ENCODE results near the gene PNPLA2.

Gene PNPLA2

DNA sequence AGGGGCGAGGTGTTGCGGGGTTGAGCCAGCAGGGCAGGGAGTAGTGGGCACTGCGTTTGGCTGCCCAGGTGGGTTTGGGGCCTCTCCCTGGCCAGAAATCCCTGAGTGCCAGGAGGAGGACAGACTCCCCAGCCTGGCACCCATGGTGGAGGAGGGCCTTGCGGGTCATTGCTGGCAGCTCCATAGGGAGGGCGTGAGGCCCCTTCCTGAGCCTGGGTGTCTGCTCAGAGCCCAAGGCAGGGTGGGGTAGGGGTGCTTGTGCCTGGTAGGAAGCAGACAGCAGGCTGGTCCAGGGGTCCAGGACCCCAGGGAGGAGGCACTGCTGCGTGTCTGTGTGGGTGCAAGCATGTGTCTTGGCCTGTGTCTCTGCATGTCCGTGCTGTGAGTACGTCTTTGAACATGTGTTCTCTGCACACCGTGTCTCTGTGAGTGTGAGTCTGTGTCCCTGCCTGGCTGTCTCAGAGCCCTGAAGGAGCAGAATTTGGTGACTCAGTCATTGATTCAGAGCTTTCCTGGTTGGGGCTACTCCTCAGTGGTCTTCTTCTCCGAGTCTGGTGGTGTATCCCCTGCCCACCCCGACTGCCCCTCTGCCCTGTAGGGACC is 27.9 kb downstream of the PNPLA2 start:
- no peak for DNase-seq

DNA sequence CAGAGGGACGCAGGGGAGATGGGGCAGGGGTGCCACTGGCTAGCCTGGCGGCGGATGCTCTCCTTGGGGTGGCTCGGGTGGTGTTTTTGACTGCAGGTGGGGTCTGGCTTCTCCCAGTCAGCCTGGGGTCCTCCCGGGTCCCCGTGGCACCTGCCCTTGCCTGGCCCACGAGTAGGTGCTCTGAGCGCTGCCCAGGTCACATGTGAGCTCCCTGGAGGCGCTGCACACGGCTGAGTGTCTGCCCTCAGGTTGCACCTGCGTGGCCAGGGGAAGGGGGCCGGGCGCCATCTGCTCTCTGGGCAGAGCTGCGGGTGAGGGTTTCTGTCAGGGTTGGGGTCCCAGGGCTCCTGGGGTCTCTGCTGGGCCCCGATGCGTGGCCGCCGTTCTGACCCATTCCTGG is 29.2 kb downstream of the PNPLA2 start:
- DNase-seq: no peak

DNA sequence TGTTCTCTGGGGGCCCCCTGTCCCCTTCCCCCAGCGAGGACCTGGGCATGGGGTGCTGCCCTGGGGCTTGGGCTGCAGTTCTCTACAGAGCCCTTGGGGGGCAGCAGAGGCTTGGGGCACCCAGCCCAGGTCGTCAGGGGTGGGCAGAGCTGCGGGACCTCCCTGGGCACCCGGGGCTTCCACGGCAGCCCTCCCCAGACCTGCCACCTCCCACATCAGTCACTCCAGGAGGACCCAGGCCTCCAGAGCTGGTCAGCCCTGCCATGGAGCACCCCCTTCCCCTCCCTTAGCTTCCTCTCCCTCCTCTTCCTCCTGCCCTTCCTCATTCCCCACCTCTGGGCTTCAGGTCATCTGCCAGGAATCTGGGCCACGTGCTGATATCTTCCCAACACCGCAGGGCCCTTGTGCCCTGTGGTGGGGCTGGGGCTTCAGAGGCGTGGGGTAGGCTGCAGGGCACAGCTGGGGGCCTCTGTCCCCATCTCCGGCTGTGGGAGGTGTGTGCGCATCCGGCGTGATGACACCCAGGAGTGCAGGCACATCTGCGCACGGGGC is 29.7 kb downstream of the PNPLA2 start:
- peak; percentile 12 for DNase-seq

DNA sequence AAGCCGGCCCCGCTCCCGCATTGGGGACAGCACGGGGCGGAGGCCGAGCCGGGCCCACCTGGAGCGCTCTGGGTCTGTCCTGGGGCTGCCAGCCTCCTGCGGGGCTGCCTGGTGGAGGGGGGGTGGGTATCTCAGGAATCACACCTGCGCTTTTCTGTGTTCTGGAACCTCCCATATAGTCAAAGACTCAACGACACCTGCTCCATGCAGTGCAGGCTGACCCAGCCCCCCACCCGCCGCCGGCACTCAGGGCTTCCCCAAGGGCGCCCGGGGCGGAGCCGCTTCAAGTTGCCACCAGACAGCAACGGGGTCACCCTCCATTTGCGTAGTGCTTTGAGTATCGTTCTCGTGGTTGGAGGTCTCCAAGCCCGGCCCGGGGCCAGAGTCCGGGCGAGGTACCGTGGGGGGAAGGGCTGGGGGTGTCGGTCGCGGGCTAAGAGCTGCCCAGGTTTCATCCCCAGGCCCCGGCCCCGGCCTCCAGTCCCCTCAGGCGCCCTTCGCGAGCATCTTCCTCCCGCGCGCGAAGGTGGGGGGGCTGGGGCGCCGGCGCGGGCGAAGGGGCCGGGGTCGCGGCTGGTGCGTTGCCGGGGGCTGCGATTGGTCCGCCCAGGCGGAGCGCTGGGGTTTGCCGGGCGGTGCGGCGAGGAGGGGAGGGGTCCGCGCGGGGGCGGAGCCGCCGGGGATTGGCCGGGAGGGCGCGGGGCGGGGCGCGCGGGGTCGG is 30.6 kb downstream of the PNPLA2 start:
- DNase-seq: peak; percentile 38

DNA sequence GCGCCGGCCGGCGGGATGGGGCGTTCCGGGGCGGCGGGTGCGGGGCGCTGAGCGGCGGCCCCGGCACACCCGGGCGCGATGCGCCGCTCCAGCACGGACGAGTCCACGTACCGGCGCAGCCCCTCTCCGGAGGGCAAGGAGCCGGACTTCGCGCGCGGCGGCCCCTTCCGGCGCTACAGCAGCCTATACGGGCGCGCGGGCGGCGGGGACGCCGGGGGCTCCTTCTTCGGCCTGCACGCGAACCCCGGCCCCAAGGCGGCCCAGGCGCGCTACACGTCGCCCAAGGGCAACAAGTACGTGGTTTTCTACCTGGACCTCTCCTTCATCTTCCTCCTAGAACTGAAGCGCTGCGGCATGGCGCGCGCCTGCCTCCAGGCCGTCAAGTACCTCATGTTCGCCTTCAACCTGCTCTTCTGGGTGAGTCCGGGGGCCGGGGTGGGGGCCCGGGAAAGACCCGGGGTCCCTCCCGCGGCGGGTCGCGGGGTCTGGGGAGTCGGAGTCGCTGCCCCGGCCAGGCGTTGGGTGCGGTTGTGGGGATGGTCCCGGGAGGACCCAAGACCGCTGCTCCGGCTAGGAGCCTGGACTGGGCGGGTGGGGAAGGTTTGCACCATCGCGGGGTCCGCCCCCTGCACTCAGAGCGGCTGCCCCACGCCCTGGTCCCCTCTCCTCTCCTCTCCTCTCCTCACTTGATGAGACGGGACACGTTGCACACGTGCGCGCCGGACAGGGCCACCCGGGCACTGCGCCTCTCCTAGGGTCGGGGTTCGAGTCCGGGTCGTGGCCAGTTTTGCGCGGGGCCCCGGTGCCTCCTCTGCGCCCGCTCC is 31.4 kb downstream of the PNPLA2 start:
- DNase-seq: peak; percentile 45

DNA sequence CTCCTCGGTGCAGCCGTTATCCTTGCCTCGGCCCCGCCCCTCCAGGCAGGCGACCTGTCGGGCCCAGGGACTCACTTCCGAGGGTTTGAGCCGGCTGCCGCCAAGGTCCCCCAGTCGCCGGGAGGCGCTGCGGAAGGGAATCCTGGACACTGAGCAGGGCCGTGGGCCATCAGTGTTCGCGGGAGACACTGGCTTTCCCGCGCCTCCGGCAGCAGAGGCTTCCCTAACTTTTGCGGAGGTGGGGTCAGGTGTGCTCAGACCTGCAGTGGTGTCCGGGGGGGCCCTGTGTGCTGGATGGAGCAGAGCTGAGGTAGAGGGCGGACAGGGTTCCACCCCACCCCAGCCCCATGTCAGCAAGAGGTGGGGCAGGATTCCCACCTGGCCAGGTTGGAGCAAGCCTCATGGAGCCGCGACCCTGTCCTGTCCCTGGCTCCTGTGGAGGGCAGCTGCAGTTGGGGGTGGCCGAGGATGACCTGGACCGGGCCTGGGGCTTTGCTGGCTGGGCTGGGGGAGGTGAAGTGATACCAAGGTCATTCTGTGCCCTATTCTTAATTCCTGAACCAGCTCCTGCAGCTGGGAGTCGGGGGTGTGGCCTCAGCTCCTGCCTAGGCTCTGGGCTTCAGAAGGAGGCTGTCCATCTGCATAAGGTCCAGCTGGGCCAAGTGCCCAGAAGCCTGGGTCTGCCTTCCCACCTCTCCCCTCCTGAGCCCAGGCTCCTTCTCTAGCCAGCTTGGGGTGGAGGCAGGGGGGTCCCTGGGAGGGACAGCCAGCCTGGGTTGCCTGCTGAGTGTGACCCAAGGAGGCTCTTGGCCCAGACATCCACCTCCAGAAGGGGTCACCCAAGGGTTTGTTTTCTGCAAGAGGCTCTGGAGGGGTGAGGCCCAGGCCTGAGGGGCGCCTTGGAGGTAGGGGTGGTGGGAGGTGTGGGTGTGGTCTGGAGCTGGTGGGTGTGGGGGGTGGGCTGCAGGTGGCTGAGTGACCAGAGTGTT is 32.4 kb downstream of the PNPLA2 start:
- DNase-seq: no peak

DNA sequence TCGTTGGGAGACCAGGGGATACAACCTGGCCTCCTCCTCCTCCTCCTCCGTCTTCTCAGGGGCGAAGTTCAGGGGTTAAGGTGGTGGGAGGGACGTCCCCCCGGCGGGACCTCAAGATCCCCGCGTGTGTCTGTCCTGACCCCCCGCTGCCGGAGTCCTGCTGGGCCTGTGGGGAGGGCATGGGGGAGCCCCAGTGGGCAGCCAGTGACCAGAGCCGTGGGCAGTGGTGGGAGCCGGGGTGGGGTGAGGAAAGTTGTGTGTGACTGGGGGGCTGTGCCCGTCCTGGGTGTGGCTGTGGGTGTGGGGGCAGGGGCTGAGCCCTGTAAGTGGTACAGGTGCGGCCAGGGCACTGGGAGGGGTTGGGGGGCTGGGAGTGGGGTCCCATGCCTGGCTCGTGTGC is 34.0 kb downstream of the PNPLA2 start:
- no peak for DNase-seq

DNA sequence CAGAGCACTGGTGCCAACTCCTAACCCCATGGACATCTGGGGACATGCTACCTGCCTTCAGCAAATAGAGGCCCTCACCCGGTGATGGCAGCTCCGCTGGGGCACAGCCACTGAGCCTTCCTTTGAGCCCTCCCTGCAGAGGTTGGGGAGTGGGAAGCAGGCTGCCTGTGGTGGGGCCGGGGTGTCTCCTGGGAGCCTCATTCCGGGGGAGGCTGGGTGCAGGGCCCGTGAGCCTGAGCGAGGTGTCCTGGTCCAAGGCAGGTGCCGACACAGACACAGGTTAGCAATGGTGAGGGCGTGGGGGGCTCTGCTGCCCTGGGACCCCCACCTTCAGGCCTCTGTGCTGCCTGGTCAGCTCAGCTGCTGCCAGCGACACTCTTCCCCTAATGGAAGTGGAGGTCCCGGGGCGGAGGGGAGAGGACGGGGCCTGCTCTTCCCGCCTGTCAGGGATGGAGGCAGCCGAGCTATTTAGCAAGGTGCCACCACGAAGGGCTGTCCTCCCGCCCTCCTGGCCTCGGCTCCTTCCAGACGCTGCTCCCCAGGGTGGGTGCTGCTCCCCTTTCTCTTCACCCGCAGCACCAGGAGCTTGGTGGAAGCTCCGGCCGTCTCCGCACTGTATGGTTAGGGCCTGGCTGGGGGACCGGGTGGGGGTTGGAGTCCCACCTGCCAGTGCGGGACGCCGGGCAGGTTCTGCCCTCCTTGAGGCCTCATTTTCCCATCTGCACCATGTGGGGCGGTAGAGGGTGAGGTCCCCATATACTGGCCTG is 35.2 kb downstream of the PNPLA2 start:
- DNase-seq: no peak

DNA sequence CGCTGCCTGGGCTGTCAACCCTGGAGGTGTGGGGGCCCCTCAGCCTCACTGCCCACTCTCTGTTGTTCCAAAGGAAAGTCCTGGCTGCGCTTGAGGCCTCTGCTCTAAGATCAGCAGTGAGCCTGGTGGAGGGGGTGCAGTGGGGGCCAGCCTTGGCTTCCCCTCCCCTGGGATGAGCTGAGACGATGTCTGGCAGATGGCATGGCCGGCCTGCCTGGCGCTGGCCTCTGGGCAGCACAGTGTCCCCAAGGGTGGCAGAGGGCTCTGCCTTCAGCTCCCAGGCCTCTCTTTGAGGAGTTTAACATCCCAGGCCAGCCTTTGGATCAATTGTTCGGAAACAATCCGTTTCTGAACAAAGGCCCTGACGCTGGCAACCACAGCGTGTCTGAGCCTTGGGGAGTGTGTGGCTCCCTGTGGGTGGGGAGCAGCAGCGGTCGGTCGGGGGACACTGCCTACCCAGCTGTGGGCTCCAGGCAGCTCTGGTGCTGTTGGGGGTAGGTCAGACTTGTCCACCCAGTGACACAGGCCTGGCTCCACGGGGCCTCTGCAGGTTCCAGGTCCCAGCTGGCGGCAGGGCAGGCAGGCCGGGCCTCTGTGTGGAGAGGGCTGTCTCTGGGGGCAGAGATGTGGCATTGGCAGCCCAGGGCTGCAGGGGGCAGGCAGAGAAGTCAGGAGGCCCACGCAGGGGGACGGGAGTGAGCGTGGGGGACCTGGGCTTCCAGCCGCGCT is 36.1 kb downstream of the PNPLA2 start:
- DNase-seq: no peak

DNA sequence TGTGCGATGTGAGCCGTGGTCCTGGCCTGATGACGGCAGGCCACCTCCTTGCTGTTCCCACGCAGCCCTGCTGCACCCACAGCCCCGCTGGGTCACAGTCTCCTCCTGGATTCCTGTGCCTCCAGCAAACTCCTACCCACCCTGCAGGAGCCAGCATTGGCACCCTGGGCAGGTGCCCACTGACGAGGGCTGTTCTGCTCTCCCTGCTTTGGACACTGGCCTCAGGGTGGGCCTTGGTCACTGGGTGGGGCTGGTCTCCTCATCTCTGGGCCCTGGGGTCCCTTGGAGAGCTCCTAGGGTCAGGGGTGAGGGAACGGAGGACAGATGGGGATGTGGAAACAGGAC is 36.6 kb downstream of the PNPLA2 start:
- no peak for DNase-seq

DNA sequence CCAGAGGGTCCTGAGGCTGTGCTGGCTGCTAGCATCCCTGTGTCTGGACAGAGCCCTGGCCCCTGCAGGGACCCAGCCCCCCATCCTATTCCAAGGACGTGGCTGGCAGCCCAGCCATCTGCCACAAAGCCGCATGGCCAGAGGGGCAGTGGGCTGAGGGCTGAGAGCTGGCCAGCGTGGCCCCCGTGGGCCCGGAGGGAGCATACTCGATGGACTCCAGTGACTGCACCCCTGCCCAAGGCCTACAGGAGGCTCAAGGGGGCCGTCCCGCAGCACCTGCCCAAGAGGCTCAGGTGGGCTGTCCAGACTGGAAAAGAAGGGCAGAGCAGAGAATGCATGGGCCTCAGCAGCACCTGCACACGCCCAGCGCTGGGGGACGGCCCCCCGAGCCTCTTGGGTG is 37.1 kb downstream of the PNPLA2 start:
- no peak for DNase-seq

DNA sequence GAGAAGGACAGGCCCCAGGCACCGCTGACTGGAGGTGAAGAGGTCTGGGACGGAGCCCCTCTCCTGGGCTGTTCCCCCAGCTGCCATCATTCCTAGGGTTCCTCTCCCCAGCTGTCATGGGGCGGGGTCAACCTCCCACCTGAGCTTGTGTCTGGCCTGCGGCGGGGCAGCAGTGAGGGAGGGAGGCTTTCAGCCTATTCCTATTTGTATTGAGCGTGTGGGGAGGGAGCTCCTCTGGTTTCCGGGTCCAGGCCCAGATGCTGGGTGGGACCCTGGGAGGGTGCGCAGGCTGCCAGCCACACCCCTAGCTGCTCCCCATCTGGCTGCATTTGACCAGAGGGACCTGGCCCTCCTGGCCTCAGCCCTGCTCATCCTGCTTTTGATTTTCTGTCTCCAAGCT is 37.7 kb downstream of the PNPLA2 start:
- DNase-seq: no peak

DNA sequence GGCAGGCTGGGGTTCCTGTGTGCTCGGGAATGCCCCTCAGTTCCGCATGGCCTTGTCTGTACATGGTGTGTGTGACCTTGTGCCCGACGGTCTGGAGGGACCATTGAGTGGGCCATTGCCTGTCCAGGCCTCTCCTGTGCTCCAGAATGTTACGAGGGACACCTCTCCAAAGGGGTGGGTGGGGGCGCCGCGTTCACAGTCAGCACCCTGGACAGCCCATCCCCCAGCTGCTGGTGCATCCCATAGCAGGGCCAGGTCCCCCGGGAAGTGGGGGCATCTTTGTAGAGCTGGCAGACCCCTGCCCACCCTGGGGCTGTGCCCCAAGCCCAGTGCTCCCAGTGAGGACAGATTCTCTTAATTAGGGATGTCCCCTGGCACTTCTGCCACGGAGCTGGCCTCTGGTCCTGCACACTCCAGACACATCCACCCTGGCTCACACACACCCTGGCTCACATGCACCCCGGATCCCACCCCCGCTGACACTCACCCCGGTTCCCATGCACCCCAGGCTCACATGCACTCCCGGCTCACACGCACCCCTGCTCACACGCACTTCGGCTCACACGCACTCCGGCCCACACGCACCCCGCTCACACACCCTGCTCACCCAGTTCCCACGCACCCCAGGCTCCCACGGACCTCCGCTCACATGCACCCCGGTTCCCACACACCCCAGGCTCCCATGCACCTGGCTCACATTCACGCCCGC is 39.5 kb downstream of the PNPLA2 start:
- DNase-seq: no peak

DNA sequence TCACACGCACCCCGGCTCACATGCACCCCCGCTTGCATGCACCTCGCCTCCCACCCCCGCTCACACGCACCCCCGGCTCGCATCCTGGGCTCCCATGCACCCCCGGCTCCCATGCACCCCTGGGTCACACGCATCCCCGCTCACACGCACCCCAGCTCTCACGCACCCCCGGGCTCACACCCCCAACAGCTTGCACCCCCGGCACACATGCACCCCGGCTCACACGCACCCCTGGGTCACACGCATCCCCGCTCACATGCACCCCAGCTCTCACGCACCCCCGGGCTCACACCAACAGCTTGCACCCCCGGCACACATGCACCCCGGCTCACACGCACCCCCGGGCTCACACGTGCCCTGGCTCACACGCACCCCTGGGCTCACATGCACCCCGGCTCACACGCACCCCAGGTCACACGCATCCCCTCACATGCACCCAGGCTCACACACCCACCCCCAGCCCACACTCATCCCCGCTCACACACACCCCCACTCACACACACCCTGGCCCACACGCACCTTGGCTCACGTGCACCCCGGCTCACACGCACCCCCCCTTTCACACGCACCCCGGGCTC is 40.1 kb downstream of the PNPLA2 start:
- DNase-seq: no peak

DNA sequence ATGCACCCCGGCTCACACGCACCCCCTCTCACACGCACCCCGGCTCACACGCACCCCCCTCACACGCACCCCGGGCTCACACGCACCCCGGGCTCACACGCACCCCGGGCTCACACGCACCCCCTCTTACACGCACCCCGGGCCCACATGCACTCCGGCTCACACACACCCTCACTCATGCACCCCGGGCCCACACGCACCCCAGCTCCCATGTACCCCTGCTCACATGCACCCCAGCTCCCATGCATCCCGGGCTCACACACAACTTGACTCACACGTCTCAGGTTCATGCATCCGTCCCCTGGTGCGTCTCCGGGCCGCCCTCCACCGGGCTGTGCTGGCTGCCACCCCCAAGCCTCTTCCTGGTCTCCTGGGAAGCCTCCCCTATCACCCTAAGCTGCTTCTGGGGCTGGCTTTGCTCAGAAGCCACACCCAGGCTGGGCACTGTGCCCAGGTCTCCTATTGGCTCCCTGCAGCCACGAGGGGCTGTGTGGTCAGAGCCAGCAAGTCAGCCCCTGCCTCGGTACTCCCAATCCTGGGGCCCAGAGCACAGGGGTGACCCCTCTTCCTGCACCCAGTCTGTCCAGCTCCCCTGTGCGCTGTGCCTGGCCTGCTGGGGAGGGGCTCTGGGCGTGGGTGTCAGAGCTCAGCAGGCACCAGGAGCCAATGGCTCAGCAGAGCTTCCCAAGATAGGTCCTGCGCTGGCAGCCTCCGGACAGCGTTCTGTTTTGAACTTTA is 40.8 kb downstream of the PNPLA2 start:
- peak; percentile 85 for DNase-seq

DNA sequence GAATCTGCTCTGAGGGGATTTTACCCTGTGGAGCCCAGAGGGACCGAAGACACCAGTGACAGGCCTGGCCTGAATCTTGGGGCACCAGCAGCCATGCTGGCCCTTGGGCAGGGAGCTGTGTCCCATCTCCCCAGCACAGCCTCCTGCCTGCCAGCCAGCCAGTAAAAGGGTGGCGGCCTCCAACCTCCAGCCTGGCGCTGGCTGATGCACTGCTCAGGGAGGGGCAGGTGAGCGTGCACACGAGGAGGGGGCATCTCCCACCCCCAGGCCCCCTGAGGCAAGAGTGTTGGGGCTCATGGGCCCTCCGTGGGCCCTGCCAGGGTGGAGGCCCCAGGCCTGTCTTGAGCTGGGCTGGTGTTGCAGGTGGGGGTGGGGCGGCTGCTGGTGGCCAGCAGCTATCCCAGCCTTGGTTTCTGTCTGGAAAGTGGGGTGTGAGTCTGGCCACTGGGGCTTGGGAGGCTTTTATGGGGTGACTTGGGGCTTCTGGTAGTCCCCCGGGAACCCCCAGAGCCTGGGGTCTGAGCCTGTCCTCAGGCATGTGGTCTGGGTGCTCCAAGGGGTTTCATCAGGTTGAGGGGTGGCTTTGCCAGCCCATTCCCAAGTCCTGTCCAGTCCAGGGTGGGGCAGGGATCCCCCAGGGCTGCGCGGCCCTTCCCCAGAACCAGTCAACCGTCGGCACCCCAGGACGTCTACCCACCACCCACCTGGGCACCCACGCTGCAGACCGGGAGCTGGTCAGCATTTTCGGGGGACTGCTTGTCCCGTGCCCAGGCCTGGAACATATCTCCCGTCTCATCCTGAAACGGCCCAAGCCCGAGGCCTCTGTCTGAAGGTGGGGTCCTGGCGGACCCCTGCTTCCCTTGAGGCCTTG is 41.8 kb downstream of the PNPLA2 start:
- no peak for DNase-seq

DNA sequence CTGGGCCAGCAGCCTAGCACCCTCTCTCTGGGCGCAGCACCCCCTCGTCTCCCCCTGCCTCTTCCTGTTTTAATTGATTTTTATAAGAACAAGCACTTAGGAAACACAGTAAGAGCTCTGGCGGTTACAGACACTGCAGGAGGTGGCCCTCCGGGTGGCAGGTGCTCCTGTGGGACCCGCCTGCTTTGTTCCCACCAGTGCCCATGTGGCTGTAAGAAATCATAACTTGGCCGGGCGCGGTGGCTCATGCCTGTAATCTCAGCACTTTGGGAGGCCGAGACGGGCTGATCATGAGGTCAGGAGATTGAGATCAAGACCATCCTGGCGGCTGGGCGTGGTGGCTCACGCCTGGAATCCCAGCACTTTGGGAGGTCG is 42.4 kb downstream of the PNPLA2 start:
- DNase-seq: peak; percentile 22

DNA sequence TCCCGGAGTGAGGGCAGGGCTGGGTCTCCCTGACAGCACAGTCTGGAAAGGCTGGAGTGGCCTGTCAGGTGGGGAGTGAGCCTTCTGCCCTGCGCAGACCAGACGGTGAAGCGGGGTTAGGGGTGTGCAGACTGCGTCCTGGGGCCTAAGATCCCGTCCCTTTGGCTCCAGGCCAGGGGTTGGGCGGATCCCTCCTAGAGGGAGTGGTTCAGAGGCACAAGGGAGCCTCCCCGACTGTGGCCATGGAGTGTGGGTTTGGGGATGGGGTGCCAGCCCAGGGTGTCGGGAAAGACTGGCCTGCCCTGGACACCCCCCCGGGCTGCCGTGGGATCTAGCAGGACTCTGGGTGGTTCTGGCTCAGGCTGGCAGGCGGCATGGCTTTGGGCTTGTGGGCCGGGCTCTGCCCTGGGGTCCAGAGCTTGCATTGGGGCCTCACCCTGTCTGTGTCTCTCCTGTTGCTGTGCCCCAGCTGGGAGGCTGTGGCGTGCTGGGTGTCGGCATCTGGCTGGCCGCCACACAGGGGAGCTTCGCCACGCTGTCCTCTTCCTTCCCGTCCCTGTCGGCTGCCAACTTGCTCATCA is 43.5 kb downstream of the PNPLA2 start:
- DNase-seq: no peak

All from NCI-H1092 treated with DMSO at 0.1 percent for 48 hours (cell line).